Activated CD4-positive, alpha-beta T cell treated with anti-CD3 and anti-CD28 coated beads, Interleukin-2, amount 10 ng/mL, durations not matched to agents 24 days and 14 days (primary cell): ENCODE data around the gene DYNLT1. TPM values are rescaled to one million over a fixed set of nuclear protein-coding genes. Genes with fewer than 3 reads are reported as not detected.
A peak's percentile ranks its signal among the peaks of the same experiment; 100 is the strongest.
"Not testable (repeated sequence)": the region's sequence is repeated elsewhere in the genome, so short reads cannot be mapped to it uniquely, and the experiment has no call there.

Experiments
- DNase-seq: peaks from one replicate; pipeline ENCODE4 v3.0.0; 2022
- H3K27ac Mint-ChIP-seq: one replicate; pipeline ENCODE4 v1.8.0; 2022; ENCODE audit warnings: mild to moderate bottlenecking, mixed read lengths
- H3K27me3 Mint-ChIP-seq: one replicate; pipeline ENCODE4 v1.8.0; 2022; ENCODE audit warnings: mixed read lengths
- H3K36me3 Mint-ChIP-seq: one replicate; pipeline ENCODE4 v1.8.0; 2022; ENCODE audit warnings: low read depth, mild to moderate bottlenecking, mixed read lengths
- H3K4me1 Mint-ChIP-seq: one replicate; pipeline ENCODE4 v1.8.0; 2021; ENCODE audit warnings: mixed read lengths
- H3K4me3 Mint-ChIP-seq: one replicate; pipeline ENCODE4 v1.8.0; 2022; ENCODE audit warnings: mild to moderate bottlenecking, moderate library complexity, mixed read lengths
- H3K9me3 Mint-ChIP-seq: one replicate; pipeline ENCODE4 v1.8.0; 2021; ENCODE audit warnings: mixed read lengths
- intact Hi-C: fragments of 100-400 bp; cut with micrococcal nuclease; formaldehyde crosslinking; loops from one replicate; pipeline ENCODE4 v1.15.1; 2023
- total RNA-seq: library from RNA; stranded (reverse); gene quantifications from 2 replicates; pipeline ENCODE4 v1.2.3, GENCODE V29; 2022

Gene DYNLT1
- total RNA-seq, 1 donor from 2014 or later: 103 TPM

DNA sequence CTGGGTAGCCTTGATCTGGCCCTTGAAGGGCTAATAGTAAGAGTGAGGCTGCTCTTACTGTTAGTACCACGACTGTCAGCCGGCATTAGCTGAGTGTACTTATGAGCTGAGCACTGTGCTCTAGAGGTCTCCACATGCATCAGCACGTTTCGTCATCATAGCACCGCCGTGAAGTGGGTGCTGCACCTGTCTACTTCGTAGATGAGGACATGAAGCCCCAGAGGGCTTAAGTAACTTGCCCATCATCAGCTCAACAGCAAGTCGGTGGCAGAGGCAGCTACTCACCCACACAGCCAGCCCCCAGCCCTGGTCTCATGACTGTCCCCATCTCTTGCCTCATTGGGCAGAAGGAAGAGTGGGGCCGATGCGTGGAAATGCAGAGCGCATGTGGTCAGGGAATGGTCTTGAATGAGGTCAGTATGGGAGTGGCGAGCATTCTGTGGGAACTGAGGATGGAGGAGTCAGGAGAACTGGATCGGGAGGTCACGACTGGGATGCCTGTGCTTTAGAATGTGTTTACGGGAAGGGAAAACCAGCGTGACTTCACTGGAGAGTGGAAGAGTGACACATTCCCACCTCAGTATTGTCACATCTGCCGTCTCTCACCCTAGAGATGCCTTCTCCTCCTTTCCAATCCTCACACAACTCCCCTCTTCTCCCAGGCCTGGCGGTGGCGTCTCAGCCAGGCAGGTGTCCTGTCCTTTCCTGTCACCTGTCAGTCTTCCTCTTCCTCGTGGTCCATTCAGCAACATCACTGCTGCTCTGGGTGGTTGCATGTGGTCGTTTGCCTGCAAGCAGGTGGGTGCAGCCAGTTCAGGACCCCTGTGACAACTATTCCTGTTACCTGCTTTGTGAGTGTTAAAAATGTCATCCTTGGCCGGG, 11.3 kb upstream of the DYNLT1 start:
- Mint-ChIP-seq H3K9me3 (no peaks in the 10 kb centered on the region), H3K4me1 (peaks cover 70% of the 10 kb centered on the region), H3K36me3 (peaks cover 81% of the 10 kb centered on the region), H3K27me3 (no peaks in the 10 kb centered on the region), H3K27ac (peak overlapping the region; percentile 98), H3K4me3 (peak overlapping the region; percentile 91)
- peak; percentile 60 for DNase-seq
- intact Hi-C loops: no loop called here

DNA sequence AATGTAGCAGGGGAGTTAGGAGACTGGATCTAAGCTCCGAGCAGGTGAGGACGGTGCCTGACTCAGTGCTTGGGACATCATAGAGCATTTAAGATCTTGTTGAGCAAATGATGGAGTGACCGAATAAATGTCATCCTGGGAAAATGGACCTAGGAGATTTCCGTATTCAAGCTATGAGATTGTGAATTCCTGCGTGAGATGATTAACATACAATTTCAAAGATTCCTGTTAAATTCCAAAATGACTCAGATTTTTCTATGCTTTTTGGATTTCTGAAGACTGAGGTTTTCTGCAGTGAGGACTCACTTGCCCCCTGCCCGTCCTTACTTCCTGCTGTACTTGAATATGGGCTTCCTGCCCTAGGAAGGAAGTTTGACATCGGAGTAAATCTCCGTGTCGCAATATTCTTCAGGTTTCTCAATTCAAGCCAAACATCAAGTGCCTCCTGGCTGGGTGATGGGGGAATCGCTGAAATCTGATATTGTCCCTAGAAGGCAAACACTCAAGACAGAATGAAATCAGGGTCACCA, 10.5 kb upstream of the DYNLT1 start:
- Mint-ChIP-seq H3K27me3 (no peaks in the 10 kb centered on the region), H3K27ac (peak overlapping the region; percentile 98), H3K4me3 (peak overlapping the region; percentile 91), H3K36me3 (peaks cover 74% of the 10 kb centered on the region), H3K4me1 (peaks cover 66% of the 10 kb centered on the region), H3K9me3 (no peaks in the 10 kb centered on the region)
- peak; percentile 65 for DNase-seq
- intact Hi-C loops: loop anchor here (5.0 kb wide), 1 partner anchor 1193 kb away; no protein-coding TSS in a partner anchor

DNA sequence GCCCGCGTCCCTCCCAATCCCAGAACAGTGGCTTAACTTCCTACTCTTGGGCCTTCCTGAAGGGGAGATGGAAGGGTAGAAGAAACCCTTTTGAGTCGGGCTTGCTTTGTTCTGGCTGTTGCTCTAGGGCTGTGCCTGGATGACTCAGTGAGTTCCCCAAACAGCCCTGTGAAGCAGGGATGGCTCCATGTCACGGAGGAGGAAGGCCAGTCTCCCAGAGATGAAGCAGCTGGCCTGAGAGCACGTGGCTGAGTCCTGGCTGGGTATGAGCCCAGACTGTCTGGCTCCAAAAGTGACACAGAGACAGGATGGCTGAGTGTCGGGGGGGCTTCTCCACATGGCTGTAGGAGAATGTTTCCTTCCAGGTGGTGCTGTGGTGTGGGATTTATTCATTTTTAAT, 10.0 kb upstream of the DYNLT1 start:
- H3K9me3 Mint-ChIP-seq: no peaks in the 10 kb centered on the region
- H3K27ac Mint-ChIP-seq: peak overlapping the region; percentile 98
- intact Hi-C loops: loop anchor here (5.0 kb wide), 1 partner anchor 1192 kb away; no protein-coding TSS in a partner anchor
- H3K27me3 Mint-ChIP-seq: no peaks in the 10 kb centered on the region
- H3K36me3 Mint-ChIP-seq: peaks cover 76% of the 10 kb centered on the region
- peak; percentile 72 for DNase-seq
- H3K4me3 Mint-ChIP-seq: peak overlapping the region; percentile 91
- peaks cover 67% of the 10 kb centered on the region for H3K4me1 Mint-ChIP-seq

DNA sequence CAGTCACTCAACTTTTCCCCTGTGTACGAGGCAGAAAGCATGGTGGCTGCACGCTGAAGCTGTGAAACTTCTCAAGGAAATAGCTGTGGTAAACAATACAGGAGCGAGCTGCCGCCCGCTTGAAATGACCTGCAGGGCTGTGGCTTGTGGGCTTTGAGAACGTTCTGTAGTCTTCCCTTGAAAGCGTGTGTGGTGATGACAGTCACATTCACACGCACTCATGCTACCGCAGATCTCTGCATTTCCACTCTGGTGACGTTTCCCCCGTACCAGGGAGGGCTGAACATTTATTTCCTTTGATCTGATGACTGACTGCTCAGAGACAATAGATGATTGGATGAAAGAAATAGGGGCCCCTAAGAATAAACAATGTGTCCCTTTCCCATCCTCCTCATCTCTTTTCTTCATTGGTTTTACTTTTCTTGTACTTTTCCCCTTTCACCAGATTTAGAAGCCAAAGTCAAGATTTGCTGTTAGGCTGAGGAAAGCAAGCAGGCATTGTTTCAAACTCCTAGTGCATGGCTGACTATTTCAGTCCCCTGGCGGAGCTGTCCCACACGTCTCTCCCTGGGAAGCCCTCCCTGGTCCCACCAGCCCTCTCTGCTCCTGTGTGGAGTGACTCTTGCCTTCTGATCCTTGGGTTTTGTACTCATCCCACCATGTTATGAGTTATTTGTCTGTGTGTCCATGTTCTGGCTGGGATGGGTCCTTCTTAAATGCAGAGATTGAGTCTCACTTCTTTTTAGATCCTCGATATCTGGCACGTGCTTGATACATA, 9.2 kb upstream of the DYNLT1 start:
- peak; percentile 97 for DNase-seq
- Mint-ChIP-seq H3K36me3 (peaks cover 68% of the 10 kb centered on the region), H3K9me3 (no peaks in the 10 kb centered on the region), H3K27ac (peak overlapping the region; percentile 98), H3K4me1 (peaks cover 68% of the 10 kb centered on the region), H3K4me3 (peak overlapping the region; percentile 91), H3K27me3 (no peaks in the 10 kb centered on the region)
- intact Hi-C loops: loop anchor here (1.0 to 5.0 kb wide), 8 partner anchors 8 to 1191 kb away; partner anchors contain the start of gene EZR

DNA sequence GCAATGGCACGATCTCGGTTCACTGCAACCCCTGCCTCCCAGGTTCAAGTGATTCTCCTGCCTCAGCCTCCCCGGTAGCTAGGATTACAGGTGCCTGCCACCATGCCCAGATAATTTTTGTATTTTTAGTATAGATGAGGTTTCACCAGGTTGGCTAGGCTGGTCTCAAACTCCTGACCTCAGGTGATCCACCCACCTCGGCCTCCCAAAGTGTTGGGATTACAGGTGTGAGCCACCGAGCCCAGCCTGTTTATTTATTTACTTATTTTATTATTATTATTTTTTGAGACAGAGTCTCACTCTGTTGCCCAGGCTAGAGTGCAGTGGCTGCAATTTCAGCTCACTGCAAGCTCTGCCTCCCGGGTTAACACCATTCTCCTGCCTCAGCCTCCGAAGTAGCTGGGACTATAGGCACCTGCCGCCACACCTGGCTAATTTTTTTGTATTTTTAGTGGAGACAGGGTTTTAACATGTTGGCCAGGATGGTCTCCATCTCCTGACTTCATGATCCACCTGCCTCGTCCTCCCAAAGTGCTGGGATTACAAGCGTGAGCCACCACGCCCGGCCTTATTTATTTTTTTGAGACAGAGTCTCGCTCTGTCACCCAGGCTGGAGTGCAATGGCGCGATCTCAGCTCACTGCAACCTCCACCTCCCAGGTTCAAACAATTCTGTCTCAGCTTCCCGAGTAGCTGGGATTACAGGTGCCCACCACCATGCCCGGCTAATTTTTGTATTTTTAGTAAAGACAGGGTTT, 7.6 kb upstream of the DYNLT1 start:
- H3K27ac Mint-ChIP-seq: peak overlapping the region; percentile 98
- intact Hi-C loops: loop anchor here (2.0 to 5.0 kb wide), 3 partner anchors 167 to 1190 kb away; partner anchors contain the start of gene EZR
- not testable (repeated sequence) for H3K9me3 Mint-ChIP-seq, H3K27me3 Mint-ChIP-seq
- H3K4me1 Mint-ChIP-seq: peaks cover 78% of the 10 kb centered on the region
- peak; percentile 55 for DNase-seq
- peaks cover 66% of the 10 kb centered on the region for H3K36me3 Mint-ChIP-seq
- H3K4me3 Mint-ChIP-seq: peak overlapping the region; percentile 91

- intact Hi-C loops: loop anchor here (2.0 to 5.0 kb wide), 11 partner anchors 71 to 1328 kb away; partner anchors contain the start of gene TAGAP
- Mint-ChIP-seq H3K27ac (peak within 1 kb of the TSS; percentile 94), H3K36me3 (peaks cover 42% of the 10 kb centered on the region), H3K4me1 (peaks cover 77% of the 10 kb centered on the region), H3K27me3 (no peaks in the 10 kb centered on the region), H3K9me3 (peaks cover 3% of the 10 kb centered on the region), H3K4me3 (peak within 1 kb of the TSS; percentile 91)
- peak; percentile 95 for DNase-seq
These were observed 5.0 kb upstream of the DYNLT1 start, which contains the start of gene SYTL3 for GRCh38 chr6:158649289-158650143. TSS of gene SYTL3 (plus strand) at chr6:158650054. CDS start at chr6:158663269, 13,215 bp downstream.

DNA sequence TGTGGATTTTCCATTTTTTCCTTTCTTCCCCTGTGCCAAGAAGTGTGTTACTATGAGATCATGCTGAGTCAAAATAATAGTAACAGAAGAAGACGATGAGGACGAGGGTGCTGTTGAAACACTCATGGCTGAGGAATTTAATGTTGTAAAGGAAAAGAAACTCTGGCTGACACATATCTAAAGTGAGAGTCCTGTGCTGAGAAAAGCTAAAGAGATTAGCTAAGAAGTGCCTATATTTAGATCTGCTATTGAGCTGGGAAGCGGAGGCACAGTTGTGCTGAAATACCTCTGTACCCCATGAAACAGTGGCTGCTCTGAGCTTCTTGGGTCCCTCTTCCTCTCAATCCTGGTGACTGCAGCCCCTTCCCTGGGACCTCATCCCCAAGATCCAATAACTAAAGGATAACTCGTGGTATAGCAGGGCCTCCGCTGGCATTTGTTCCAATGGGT, 4.2 kb upstream of the DYNLT1 start:
- peaks cover 69% of the 10 kb centered on the region for H3K4me1 Mint-ChIP-seq
- peaks cover 3% of the 10 kb centered on the region for H3K9me3 Mint-ChIP-seq
- H3K27me3 Mint-ChIP-seq: no peaks in the 10 kb centered on the region
- intact Hi-C loops: loop anchor here (2.0 to 5.0 kb wide), 10 partner anchors 72 to 1329 kb away; partner anchors contain the start of gene TAGAP
- DNase-seq: peak; percentile 79
- H3K27ac Mint-ChIP-seq: peak overlapping the region; percentile 94
- H3K4me3 Mint-ChIP-seq: peak overlapping the region; percentile 91
- H3K36me3 Mint-ChIP-seq: peaks cover 37% of the 10 kb centered on the region

DNA sequence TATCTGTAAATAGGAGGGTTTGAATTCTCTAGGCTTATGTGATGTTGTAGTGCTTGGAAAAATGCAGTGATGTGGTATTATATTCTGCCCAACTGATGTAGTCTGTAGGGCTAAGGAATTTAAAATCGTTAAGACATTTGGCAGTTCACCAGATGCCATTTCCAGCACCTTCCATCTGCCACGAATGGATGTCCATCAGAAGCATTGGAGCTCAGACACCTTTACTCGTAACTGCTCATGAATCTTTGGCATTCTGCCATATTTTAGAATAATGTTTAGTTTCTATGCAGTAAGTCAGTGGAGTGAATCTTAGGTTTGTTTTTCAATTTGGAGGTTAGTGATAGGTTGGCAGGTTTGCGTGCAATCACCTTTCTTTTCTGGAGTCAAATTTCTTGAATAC, 3.0 kb upstream of the DYNLT1 start:
- H3K27ac Mint-ChIP-seq: peak overlapping the region; percentile 27
- intact Hi-C loops: loop anchor here (5.0 kb wide), 3 partner anchors 350 to 1330 kb away; no protein-coding TSS in a partner anchor
- H3K4me1 Mint-ChIP-seq: peaks cover 64% of the 10 kb centered on the region
- DNase-seq: no peak
- H3K9me3 Mint-ChIP-seq: peaks cover 3% of the 10 kb centered on the region
- H3K4me3 Mint-ChIP-seq: no peak overlapping the region
- peaks cover 33% of the 10 kb centered on the region for H3K36me3 Mint-ChIP-seq
- H3K27me3 Mint-ChIP-seq: no peaks in the 10 kb centered on the region

GRCh38 chr6:158646023-158646910, 1.7 kb upstream of the DYNLT1 start:
- peaks cover 3% of the 10 kb centered on the region for H3K9me3 Mint-ChIP-seq
- H3K27ac Mint-ChIP-seq: peak overlapping the region; percentile 96
- peaks cover 69% of the 10 kb centered on the region for H3K4me1 Mint-ChIP-seq
- H3K4me3 Mint-ChIP-seq: peak overlapping the region; percentile 97
- peaks cover 35% of the 10 kb centered on the region for H3K36me3 Mint-ChIP-seq
- intact Hi-C loops: loop anchor here (5.0 kb wide), 3 partner anchors 351 to 1331 kb away; no protein-coding TSS in a partner anchor
- DNase-seq: no peak
- no peaks in the 10 kb centered on the region for H3K27me3 Mint-ChIP-seq

DNA sequence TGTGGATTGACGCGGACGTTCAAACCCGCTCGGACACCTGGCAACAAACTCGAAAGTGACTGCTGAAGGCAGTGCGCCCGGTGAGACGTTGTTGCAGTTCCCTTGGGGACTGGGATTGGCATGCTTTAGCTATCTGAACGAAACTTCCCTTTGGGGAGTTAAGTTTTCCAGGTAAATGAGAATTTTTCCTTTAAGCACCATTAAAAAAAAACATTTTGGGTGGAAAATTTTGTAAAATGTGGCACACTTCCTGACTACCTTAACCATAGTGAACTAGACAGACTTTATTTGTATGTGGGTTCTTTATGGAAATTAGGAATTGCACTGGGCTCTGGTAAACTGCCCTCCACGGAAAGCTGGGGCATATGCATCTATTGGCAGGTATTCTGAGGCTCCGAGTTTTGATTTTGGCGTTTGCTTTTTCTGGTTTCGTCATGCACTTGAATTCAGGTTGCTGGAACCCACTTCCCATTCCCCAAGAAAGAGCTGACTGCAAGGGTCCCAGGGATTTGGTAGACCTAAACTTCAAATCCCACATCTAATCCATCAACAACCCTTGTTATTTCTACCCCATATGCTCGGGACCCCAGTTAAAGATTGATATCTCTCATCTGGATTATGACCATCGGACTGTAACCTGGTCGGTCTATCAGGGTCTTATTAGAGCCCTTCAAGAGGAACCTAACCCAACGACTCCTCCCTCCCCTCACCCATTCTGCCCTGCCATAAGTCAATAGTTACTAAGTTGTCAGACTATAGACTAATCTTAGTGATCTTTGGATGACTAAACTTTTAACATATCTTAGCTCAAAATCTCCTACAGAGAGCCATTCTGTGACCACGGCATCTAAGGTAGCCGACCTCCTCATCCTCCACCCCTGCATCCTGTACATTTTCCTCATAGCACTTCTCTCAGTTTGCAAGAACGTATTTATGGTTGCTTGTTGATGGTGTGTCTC, 800 bp upstream of the DYNLT1 start:
- Mint-ChIP-seq H3K4me3 (peak overlapping the region; percentile 97), H3K36me3 (peaks cover 36% of the 10 kb centered on the region), H3K9me3 (peaks cover 3% of the 10 kb centered on the region), H3K27me3 (no peaks in the 10 kb centered on the region), H3K4me1 (peaks cover 70% of the 10 kb centered on the region), H3K27ac (peak overlapping the region; percentile 96)
- DNase-seq: peak; percentile 76
- intact Hi-C loops: loop anchor here (1.0 to 5.0 kb wide), 4 partner anchors 8 to 1332 kb away; no protein-coding TSS in a partner anchor
